Measurements from ENCODE around the gene SKA2. TPM values are rescaled to one million over a fixed set of nuclear protein-coding genes. Genes with fewer than 3 reads are reported as not detected.
"Not testable (repeated sequence)": the region's sequence is repeated elsewhere in the genome, so short reads cannot be mapped to it uniquely, and the experiment has no call there.

Gene SKA2
- total RNA-seq, 1 donor from 2014 or later, result 27.6 TPM

GRCh38 chr17:59151591-59151990, 3.4 kb downstream of the SKA2 start:
- DNase-seq (ENCODE audit: low spot score), result no peak

DNA sequence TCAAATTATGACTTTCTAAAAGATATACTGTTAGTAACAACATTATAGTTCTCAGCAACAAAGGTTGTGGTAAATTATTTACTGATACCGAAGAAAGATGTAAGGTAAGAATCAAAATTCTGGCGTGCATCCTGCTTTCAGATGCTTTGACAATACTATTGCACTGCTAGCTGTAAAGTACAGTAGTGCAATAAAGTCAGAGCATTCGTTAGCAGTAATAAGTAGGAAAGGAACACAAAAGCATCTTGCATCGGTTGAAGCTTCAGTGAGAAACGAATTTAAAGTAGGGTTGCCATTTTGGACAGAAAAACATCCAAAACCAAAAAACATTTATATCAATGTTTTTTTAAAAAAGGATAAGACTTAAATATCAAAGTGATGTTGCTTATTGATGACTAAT, 4.0 kb downstream of the SKA2 start:
- DNase-seq (ENCODE audit: low spot score), result no peak

DNA sequence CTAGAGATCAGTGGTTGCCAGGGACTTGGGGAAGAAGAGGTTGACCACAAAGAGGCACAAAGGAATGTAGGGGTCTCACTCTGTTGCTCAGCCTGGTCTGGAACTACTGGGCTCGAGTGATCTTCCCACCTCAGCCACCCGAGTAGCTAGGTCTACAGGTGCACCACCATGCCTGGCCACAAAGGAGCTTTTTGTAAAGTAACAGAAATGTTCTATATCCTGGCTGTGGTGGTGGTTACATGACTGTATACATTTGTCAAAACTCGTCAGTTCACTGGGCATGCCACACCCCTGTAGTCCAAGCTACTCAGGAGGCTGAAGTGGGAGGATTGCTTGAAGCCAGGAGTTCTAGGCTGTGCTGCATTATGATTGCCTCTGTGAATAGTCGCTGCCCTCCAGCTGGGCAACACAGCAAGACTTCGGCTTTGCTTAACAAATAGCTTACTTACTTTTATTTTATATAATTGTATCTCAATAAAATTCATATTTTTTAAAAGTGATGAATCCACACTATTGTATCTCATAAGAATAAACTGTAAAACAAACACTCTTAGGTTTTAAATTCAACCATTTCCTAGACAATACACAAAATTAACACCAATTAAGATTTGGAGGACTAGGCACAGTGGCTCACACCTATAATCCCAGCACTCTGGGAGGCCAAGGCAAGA, 5.0 kb downstream of the SKA2 start:
- DNase-seq (ENCODE audit: low spot score), result no peak

- DNase-seq (ENCODE audit: low spot score), result no peak
Measured at GRCh38 chr17:59149051-59149450, 5.9 kb downstream of the SKA2 start.

DNA sequence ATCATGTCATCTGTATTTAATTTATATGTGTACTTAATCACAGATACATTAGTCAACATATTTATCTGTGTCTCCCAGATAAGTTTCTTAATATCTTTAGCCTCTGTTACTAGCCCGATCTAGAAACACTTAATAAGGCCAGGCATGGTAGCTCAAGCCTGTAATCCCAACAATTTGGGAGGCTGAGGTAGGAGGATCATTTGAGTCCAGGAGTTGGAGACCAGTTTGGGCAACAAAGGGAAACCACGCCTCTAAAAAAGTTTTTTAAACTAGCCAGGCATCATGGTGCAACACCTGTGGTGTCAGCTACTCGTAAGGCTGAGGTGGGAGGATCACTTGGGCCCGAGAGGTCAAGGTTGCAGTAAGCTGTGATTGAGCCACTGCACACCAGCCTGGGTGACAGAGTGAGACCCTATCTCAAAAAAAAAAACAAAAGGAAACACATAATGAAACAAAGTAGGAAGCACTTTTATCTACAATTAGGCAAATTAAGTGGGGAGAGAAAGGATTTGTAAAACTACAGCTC, 9.4 kb downstream of the SKA2 start:
- DNase-seq (ENCODE audit: low spot score), result no peak

- DNase-seq (ENCODE audit: low spot score), result no peak
Measured at GRCh38 chr17:59141860-59142259, 13.1 kb downstream of the SKA2 start.

- no peak for DNase-seq (ENCODE audit: low spot score)
Measured at GRCh38 chr17:59139939-59140338, 15.0 kb downstream of the SKA2 start.

- not testable (repeated sequence) for DNase-seq (ENCODE audit: low spot score)
Measured at GRCh38 chr17:59138339-59138738, 16.6 kb downstream of the SKA2 start.

GRCh38 chr17:59131131-59131530, 23.9 kb downstream of the SKA2 start:
- DNase-seq (ENCODE audit: low spot score), result no peak

DNA sequence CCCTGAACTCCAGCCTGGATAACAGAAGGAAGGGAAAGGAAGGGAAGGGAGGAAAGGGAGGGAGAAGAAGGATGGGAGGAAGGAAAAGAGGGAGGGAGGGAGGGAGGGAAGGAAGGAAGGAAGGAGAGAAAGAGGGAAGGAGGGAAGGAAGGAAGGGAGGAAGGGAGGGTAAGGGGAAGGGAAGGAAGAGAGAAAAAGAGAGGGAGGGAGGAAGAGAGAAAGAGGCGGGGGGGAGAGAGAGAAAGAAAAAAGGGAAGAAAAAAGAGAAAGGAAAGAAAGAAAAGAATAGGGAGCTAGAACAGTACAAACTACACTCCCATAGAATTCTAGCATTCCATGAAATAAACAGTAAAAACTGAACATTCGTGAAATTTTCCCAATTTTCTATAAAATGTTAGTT, 25.2 kb downstream of the SKA2 start:
- no peak for DNase-seq (ENCODE audit: low spot score)

DNA sequence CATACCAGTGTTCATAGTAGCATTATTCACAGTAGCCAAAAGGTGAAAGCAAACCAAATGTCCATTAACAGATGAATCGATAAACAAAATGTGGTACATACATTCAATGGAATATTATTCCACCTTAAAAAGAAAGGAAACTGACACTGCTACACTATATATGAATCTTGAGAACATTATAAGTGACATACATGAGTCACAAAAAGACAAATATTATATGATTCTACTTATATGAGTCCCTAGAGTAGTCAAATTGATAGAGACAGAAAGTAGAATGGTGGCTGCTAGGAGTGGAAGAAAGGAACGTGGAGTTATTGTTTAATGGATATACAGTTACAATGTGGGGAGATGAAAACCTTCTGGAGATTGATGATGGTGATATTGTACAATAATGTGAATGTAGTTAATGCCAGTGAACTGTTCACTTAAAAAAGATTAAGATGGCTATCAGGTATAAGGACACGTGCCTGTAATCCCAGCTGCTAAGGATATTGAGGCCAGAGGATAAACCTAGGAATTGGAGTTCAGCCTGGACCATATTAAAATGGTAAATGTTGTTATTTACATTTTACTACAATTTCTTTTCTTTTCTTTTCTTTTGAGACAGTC, 28.1 kb downstream of the SKA2 start:
- DNase-seq (ENCODE audit: low spot score), result no peak

- DNase-seq (ENCODE audit: low spot score), result no peak
Measured at GRCh38 chr17:59124665-59125064, 30.3 kb downstream of the SKA2 start.

- no peak for DNase-seq (ENCODE audit: low spot score)
Measured at GRCh38 chr17:59121901-59122480, 33.0 kb downstream of the SKA2 start.

DNA sequence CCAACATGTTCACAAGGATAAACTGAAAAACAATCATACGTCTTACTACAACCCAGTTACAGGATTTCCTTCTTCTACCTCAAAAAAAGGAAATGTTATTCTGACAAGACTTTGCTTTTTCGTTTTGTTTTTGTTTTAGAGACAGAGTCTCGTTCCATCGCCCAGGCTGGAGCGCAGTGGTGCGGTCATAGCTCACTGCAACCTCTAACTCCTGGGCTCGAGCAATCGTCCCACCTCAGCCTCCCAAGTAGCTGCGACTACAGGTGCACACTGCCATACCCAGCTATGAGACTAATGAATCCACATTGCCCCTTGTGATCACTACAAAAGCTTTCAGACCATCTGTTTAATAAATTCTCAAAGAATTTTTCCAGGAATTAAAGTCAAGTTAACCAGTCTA, 39.5 kb downstream of the SKA2 start:
- no peak for DNase-seq (ENCODE audit: low spot score)

DNA sequence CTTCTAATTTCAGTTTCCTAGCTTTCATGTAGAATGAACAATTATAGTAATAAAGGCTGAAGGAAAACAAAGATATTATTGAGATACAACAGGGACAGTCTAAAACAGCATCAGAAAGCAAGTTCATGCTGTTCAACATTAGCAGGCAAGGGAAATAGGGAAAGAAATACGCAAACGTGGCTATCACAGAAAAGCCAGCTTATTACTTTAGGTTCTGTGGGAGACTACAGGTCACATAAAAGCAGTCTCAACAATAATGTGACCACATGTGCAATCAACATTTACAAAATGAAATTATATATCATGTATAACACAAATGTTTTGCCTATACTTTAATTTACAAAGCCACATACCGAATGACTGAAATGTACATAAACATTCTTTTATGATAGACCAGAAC, 43.4 kb downstream of the SKA2 start:
- DNase-seq (ENCODE audit: low spot score), result no peak

DNA sequence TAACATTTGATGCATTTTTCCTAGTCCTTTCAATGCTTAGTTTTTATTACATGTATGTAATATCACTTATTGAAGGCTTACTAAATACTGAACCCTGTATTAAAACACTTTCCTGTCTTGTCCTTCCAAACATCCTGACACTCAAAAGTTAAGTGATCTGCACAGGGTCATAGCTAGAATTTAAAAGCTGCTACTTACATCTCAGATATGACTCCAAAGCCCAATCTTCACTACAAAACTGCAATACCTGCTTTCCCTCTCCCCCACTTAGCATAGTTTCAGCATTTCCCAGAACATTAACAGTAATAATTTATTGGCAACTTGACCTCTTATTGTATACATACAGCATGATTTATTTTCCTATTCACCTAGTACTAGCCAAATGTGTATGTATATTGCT, 44.0 kb downstream of the SKA2 start:
- DNase-seq (ENCODE audit: low spot score), result no peak

DNA sequence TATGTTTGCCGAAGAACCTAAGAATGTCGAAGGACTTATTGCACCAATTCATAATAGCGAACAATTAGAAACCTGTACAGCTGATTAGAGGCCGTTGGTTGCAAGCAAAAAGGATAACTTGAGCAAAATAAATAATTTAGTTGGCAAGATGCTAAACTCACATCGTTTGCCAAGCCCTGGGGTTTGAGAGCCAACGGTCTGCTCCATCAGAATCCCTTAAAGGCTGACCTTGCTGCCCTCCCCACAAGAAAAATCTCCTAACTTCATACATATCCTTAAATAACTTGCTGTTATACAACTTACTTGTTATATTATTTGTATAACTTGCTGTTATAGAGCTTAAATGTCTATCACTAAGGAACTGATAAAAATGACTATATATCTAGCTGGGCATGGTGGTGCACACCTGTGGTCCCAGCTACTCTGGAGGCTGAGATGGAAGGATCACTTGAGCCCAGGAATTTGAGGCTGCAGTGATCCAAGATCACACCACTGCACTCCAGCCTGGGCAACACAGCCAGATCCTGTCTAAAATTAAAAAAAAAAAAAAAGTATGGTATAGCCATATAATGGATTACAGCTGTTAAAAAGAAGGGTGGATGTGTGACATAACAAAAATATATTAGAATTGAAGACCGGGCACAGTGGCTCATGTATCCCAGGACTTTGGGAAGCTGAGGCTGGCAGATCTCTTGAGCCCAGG, 46.4 kb downstream of the SKA2 start:
- DNase-seq (ENCODE audit: low spot score), result no peak

GRCh38 chr17:59107306-59107670, 47.7 kb downstream of the SKA2 start:
- no peak for DNase-seq (ENCODE audit: low spot score)

DNA sequence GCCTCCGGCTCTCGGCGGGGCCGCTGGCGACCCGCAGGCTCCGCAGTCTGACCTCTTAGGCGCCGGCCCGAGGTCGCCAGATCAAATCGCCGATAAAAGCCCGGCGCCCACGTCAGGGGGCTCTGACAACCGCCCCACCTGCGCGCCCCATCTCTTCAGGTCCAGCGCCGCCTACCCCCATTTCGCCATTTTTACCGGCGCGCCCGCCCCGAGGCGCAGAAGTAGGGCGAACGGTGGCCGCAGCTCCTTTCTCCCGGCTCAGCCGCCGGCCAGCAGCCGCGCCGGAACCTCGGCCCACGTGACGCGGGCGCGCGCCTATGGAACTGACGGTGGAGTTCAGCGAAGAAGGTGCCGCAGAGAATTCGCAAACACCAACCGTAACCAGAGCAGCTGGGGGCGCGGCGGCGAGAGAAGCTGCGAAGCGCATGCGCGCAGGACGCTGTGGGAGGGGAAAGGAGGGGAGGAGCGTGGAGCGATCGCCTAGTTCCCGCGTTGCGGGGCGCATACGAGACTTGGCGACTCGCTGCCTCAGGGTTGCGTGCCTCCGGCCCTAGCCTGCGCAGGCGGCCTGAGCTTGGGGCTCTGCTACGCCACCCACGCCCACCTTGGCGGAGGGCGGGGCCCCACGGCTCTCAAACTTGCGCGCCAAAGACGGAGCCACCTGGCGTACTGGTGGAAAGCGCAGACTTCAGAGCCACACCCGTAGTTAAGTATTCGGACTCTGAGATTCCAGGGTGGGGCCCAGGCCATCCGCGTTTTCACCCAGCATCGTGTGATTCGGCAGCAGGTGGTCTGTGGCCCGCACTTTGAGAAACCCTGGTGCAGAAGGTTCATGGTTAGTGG, 48.3 kb downstream of the SKA2 start, which contains the start of gene TRIM37:
Gene TRIM37 (minus strand): TSS at position 418 of the 843 bp plus-strand sequence. CDS start 419 bp downstream, outside the sequence.
- peak; percentile 98 for DNase-seq (ENCODE audit: low spot score)

GRCh38 chr17:59105852-59106462, 49.0 kb downstream of the SKA2 start:
- DNase-seq (ENCODE audit: low spot score), result peak; percentile 70

DNA sequence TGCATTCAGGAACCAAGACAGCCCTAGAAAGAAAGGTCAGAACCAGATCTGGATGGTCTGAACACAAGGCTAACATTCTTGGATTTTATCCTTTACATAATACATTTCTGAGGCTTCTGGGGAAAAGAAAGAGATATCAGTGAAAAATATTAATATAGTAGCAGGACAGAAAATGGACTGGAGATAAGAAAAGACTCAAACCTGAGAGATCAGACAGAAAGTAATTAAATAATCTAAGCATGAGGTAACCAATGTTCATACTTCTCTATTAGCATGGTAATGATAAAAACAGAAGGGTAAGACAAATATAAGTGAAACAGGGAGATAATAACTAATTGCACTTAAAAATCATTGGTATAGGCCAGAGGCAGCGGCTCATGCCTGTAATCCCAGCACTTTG, 53.8 kb downstream of the SKA2 start:
- no peak for DNase-seq (ENCODE audit: low spot score)

Measured in ureter (tissue), 1 donor.